HK-2 (cell line): ENCODE measurements around the gene TSPAN14.

Experiments
- DNase-seq: peaks from one replicate; pipeline ENCODE4 v3.0.0-alpha.2; 2018; ENCODE audit not compliant: unreplicated experiment

The TSPAN14 gene

GRCh38 chr10:80504158-80504811 lies 50.2 kb downstream of the TSPAN14 start:
- DNase-seq: no peak

- peak; percentile 51 for DNase-seq
These were observed 50.9 kb downstream of the TSPAN14 start for GRCh38 chr10:80504897-80505465.

GRCh38 chr10:80506189-80506575 lies 52.1 kb downstream of the TSPAN14 start:
- peak; percentile 74 for DNase-seq

DNA sequence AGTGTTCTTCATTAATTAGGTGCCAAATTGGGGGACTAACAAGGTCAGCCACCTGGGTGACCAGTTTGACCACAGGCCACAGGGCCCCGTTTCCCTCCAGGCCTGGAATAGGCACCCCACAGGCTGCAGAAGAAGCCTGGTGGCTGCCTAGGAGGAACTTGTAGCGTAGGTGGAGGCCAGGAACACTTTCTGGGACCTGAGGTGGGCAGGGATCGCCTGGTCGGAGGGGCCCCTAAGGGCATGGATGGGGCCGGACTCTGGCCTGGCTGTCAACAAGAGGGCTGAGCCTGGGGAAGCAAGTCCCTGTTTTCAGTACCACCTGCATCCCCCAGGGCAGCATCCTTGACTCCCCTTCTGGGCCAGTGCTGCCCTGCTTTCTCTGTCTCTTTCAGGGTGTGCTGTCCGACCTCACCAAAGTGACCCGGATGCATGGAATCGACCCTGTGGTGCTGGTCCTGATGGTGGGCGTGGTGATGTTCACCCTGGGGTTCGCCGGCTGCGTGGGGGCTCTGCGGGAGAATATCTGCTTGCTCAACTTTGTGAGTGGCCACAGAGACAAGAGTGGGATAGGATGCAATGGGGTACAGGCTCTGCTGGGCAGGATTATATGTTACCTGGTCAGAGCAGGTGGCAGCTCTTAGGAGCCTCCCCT lies 52.9 kb downstream of the TSPAN14 start:
- no peak for DNase-seq

GRCh38 chr10:80509108-80509402 lies 54.9 kb downstream of the TSPAN14 start:
- DNase-seq: no peak

DNA sequence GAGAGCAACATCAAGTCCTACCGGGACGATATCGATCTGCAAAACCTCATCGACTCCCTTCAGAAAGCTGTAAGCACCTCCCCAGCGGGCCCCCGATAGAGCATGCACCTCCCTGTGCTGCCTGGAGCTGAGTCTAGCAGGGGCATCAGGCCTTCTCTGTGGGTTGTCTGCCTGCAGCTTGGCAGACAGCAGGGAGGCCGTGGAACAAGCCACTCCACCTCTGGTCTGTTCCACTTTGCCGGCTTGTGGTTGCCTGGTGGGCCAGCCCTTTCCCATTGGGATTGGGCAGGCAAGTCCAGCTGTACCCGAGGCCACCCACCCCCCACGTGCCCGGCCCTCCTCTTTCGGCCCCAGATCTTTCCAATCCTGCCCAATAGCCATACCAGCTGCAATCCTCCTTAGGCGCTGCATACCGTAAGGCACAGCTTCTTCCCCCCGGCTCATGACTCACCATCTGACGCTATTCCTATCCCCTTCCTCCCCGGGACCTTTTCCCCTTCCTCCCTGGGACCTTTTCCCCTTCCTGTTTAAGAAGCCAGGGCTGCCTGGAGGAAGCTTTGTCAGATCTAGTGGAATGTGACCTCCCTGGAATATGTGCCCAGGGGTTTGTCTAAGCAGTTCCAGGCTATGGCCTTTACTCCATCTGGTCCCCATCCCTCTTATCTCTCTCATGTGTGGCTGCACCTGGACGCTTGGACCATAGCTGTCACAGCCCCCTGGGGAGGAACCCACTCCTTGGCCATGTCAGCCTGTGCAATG lies 55.5 kb downstream of the TSPAN14 start:
- DNase-seq: peak; percentile 87

GRCh38 chr10:80512031-80512526 lies 58.0 kb downstream of the TSPAN14 start:
- DNase-seq: no peak

DNA sequence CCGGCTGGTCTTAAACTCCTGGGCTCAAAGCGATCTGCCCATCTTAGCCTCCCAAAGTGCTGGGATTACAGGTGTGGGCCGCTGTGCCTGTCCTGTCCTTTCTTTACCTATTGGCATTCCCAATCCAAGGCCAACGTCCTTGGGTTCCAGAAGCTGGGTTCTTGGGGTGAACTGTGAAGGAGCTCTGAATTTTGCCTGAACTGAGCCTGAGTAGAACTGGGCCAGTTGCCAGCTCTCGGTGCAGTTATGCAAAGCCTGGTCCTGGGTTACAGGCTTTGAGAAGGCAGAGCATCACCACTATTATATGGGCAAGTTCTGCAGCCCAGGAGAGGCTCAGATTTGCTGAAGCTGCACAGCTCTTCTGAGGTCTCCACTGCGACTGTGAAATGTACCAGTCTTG lies 59.0 kb downstream of the TSPAN14 start:
- no peak for DNase-seq

- DNase-seq: no peak
These were observed 61.4 kb downstream of the TSPAN14 start for GRCh38 chr10:80515511-80515910.

DNA sequence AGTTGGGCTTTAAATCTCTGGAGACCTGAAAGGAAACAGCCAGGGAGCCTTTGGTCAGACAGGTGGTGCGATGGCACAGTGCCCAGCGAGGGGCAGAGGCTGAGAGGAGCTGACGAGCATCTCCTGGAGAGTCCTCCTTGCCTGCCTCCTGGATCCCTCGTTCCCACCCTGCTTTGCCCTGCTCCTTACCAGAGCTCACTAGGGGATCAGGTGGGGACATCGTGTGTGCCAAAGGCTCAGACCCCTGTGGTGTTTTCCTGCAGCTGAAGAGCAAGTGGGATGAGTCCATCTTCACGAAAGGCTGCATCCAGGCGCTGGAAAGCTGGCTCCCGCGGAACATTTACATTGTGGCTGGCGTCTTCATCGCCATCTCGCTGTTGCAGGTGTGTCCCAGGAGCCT lies 61.8 kb downstream of the TSPAN14 start:
- DNase-seq: no peak

GRCh38 chr10:80516506-80517075 lies 62.5 kb downstream of the TSPAN14 start:
- no peak for DNase-seq

GRCh38 chr10:80517416-80518142 lies 63.5 kb downstream of the TSPAN14 start:
- no peak for DNase-seq

- DNase-seq: no peak
These were observed 64.2 kb downstream of the TSPAN14 start for GRCh38 chr10:80518143-80518806.

- DNase-seq: no peak
These were observed 64.8 kb downstream of the TSPAN14 start for GRCh38 chr10:80518807-80519360.

- no peak for DNase-seq
These were observed 66.0 kb downstream of the TSPAN14 start for GRCh38 chr10:80519936-80520650.

- DNase-seq: no peak
These were observed 66.8 kb downstream of the TSPAN14 start for GRCh38 chr10:80520661-80521470.

DNA sequence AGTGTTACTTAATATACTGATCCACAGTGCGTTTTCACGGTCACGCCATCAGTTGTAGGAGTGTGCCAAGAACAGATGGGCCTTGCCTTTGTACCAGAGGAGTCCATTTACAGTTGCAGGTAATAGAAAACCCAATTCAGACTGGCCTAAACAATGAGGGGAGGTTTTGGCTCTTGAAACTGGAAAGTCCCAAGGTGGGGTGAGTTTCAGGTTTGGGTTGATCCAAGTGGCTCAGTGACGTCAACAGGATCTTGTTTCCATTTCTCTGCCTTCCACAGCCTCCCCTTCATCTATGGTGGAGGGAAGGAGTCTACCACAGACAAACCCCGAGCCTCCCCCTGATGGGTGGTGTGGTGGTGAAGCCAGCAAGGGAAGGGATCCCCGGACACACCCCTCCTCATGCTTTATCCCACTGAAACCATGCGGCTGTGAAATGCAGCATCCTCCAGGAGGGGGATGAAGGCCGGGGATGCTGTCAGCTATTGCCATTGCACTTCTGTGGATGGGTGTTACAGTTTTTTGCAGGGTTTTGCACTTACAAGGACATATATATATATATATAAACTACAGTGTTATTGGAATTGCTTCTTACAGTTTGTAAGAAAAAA lies 68.8 kb downstream of the TSPAN14 start:
- DNase-seq: no peak

DNA sequence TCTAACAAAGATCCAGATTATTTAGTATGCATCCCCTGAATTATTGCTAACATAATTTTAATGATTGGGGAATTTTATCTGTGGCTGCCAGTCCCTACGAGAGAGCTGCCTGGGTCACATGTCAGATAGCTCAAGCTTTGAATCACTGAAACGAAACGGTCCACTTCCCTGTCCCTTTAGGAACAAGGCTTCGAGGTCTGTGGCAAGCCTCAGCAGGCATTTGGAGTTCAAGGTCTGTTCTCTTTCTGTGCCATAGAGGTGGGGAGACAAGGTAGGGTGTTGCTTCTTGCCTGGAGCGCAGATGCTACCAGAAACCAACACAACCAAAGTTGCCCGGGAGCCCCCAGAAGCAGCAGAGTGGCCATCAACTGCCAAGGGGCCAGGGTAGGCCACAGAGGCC lies 69.7 kb downstream of the TSPAN14 start:
- no peak for DNase-seq
